Mammary epithelial cell (primary cell): ENCODE data around the gene PTPRT.

Experiments
- CTCF ChIP-seq, 2 donors: IDR thresholded peaks in 1 of 2; conservative IDR thresholded peaks in 1 of 2; 2 replicates each; pipeline ENCODE4 v1.5.1; 2011 to 2012; ENCODE audit warnings: inconsistent platforms in 2 of 2, low read length in 2 of 2, mild to moderate bottlenecking in 2 of 2, control low read depth in 1 of 2, low read depth in 1 of 2; ENCODE audit not compliant: insufficient read depth in 1 of 2; ENCODE audit errors: extremely low read depth in 1 of 2
- EZH2 ChIP-seq: IDR thresholded peaks from 2 replicates; pipeline ENCODE4 v1.6.1; 2012; ENCODE audit warnings: low read length, inconsistent platforms, borderline replicate concordance

DNA sequence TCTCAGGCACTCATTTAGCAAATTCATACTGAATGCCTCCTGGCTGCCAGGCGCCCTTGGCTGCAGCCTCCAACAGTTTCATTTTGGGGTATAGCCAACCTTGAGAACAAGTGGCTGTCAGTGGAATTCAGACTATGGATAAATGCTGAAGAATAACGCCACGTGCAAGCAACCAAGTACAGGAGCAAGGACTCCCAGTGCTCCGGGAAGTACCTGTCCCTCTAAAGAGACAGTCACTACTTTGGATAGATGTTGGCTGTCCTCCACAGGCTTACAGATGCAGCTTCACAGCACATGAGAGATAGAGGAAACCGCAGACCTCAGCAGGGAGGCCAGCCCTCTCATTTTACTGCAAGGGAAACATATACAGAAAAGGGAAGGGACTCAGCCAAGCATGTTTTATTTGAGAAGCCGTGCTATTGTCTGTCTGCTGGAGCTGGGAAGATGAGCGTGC is 658.2 kb downstream of the PTPRT start:
- TF ChIP-seq CTCF (conservative IDR thresholded peaks at IDR 0.05 in 1 of 2, IDR thresholded peaks at IDR 0.05 in 1 of 2; ENCODE audit: extremely low read depth in 1 of 2, insufficient read depth in 1 of 2, low read depth in 1 of 2, low read length in 2 of 2) = no peak
- no peak for TF ChIP-seq EZH2
